ENCODE results near the gene FGF6. TPM values are rescaled to one million over a fixed set of nuclear protein-coding genes. Genes with fewer than 3 reads are reported as not detected.
A peak's percentile ranks its signal among the peaks of the same experiment; 100 is the strongest.

Gene FGF6
- total and polyA plus RNA-seq, 4 donors: not detected

DNA sequence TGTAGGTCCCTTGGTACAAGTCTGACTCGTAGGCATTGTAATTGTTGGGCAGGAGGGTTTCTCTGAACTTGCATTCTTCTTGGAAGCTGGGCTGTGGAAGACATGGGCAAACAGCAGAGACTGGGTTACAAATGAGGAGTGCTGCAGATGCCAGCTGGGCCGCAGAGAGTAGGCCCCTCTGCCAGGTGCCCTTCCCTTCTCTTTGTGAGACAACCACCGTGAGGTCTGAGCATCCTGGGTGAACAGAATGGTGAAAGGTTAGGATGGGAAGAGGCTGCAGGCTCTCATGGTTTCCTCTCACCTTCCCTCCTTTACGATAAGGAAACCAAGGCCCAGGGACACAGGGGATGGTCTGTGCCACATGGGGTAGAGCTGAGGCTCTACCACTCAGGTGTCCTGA lies 11.3 kb downstream of the FGF6 start:
- peaks cover 0 to 1% (median 0%) of the 10 kb centered on the region in 4 donors for H3K9me3 ChIP-seq (ENCODE audit: control insufficient read depth in 4 of 4, insufficient read depth in 3 of 4, low read length in 3 of 4)
- DNase-seq: no peak
- H3K4me1 ChIP-seq (ENCODE audit: control insufficient read depth in 5 of 5, insufficient read depth in 5 of 5, low read length in 5 of 5): no peaks in the 10 kb centered on the region
- H3K4me3 ChIP-seq: no peak overlapping the region
- TF ChIP-seq, protein P1, sequence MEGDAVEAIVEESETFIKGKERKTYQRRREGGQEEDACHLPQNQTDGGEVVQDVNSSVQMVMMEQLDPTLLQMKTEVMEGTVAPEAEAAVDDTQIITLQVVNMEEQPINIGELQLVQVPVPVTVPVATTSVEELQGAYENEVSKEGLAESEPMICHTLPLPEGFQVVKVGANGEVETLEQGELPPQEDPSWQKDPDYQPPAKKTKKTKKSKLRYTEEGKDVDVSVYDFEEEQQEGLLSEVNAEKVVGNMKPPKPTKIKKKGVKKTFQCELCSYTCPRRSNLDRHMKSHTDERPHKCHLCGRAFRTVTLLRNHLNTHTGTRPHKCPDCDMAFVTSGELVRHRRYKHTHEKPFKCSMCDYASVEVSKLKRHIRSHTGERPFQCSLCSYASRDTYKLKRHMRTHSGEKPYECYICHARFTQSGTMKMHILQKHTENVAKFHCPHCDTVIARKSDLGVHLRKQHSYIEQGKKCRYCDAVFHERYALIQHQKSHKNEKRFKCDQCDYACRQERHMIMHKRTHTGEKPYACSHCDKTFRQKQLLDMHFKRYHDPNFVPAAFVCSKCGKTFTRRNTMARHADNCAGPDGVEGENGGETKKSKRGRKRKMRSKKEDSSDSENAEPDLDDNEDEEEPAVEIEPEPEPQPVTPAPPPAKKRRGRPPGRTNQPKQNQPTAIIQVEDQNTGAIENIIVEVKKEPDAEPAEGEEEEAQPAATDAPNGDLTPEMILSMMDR (IDR thresholded peaks at IDR 0.05; ENCODE audit: control extremely low read depth, extremely low read depth): no peak
- no peak overlapping the region for H3K9ac ChIP-seq (ENCODE audit: insufficient read depth in 1 of 2, low read length in 2 of 2)
- H3K27ac ChIP-seq (ENCODE audit: low read depth in 1 of 2, low read length in 1 of 2): no peak overlapping the region
- no peak for ATAC-seq (ENCODE audit: insufficient read depth, low FRiP score)
- peaks cover 0 to 14% (median under 1%) of the 10 kb centered on the region in 3 donors for H3K27me3 ChIP-seq (ENCODE audit: control insufficient read depth in 3 of 3, insufficient read depth in 3 of 3, low read length in 2 of 3)
- 80 to 86% methylated on average over 4 of the region's 4 CpGs for WGBS, 2 donors
- H3K36me3 ChIP-seq (ENCODE audit: control insufficient read depth in 4 of 4, insufficient read depth in 4 of 4, low read length in 4 of 4): no peaks in the 10 kb centered on the region

DNA sequence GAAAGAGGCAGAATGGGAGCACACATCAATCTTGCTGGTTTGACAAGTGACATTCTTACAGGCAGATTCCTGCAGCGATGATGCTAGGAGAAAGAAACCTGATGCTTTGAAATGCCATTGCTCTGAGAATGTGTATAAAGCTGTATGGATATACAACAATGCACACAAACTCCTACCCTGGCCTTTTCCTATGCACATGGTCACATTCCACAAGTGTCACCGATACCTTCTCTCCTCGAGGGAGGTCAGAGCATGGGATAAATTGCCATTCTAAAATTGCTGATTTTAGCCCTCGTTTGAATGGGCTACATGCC lies 11.9 kb downstream of the FGF6 start:
- 57 to 78% methylated on average over 4 of the region's 4 CpGs for WGBS, 2 donors
- Histone ChIP-seq H3K27me3 (ENCODE audit: control insufficient read depth in 3 of 3, insufficient read depth in 3 of 3, low read length in 2 of 3) (peaks cover 0 to 9% (median 0%) of the 10 kb centered on the region in 3 donors), H3K27ac (ENCODE audit: low read depth in 1 of 2, low read length in 1 of 2) (no peak overlapping the region), H3K36me3 (ENCODE audit: control insufficient read depth in 4 of 4, insufficient read depth in 4 of 4, low read length in 4 of 4) (no peaks in the 10 kb centered on the region), H3K4me3 (no peak overlapping the region), H3K4me1 (ENCODE audit: control insufficient read depth in 5 of 5, insufficient read depth in 5 of 5, low read length in 5 of 5) (no peaks in the 10 kb centered on the region), H3K9me3 (ENCODE audit: control insufficient read depth in 4 of 4, insufficient read depth in 3 of 4, low read length in 3 of 4) (peaks cover 0 to 1% (median 0%) of the 10 kb centered on the region in 4 donors), H3K9ac (ENCODE audit: insufficient read depth in 1 of 2, low read length in 2 of 2) (no peak overlapping the region)
- TF ChIP-seq, protein P1 (IDR thresholded peaks at IDR 0.05; ENCODE audit: control extremely low read depth, extremely low read depth): no peak
- DNase-seq (no peak), ATAC-seq (ENCODE audit: insufficient read depth, low FRiP score) (no peak)

DNA sequence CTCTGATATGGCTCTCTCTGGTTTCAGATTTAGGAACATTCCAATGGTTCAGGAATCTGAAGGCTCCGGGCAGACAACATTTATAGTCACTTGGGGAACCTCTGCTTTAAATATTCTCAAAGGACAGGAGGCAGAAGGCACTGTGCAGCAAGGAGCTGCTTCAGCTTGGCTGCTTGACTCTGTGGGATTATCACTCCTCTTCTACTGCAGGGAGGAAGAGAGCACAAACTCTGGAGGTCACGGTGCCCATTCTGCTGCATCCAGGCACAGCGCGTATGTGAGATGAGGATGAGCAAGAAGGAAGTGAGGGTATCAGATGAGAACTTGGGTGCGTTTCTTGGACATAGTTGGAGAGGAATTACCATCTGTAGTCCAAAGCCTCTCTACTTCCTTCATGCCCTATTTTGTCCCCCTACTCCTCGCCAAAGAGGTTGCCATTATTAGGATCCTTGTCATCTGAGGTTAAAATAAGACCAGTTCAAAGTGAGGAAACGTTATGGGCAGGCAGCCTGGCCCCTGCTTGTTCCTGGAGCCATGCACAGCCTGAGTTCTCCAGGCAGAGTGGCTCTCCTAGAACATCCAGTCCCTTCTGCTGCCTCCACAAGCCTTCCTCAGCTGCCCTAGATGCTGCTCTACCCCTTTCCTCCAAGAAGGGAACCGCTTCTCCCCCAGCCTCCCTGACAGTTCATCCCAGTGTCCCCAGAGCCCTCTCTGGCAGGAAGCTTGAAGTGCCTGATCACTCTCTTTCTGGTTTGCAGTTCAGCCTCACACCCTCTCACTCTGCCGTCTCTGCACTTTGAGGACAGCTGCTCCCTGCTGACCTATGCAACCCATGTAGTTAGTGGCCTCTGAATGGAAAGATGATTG lies 12.5 kb downstream of the FGF6 start:
- Histone ChIP-seq H3K4me1 (ENCODE audit: control insufficient read depth in 5 of 5, insufficient read depth in 5 of 5, low read length in 5 of 5) (no peaks in the 10 kb centered on the region), H3K27me3 (ENCODE audit: control insufficient read depth in 3 of 3, insufficient read depth in 3 of 3, low read length in 2 of 3) (peaks cover 0 to 8% (median 0%) of the 10 kb centered on the region in 3 donors), H3K9me3 (ENCODE audit: control insufficient read depth in 4 of 4, insufficient read depth in 3 of 4, low read length in 3 of 4) (peaks cover 0 to 1% (median 0%) of the 10 kb centered on the region in 4 donors), H3K9ac (ENCODE audit: insufficient read depth in 1 of 2, low read length in 2 of 2) (no peak overlapping the region), H3K27ac (ENCODE audit: low read depth in 1 of 2, low read length in 1 of 2) (no peak overlapping the region), H3K4me3 (no peak overlapping the region), H3K36me3 (ENCODE audit: control insufficient read depth in 4 of 4, insufficient read depth in 4 of 4, low read length in 4 of 4) (no peaks in the 10 kb centered on the region)
- TF ChIP-seq, protein P1 (IDR thresholded peaks at IDR 0.05; ENCODE audit: control extremely low read depth, extremely low read depth): no peak
- DNase-seq: peak in 1 of 3 donors; percentile 16
- WGBS, 2 donors: 62 to 76% methylated on average over 9 of the region's 9 CpGs
- ATAC-seq (ENCODE audit: insufficient read depth, low FRiP score): no peak
